Karpas-422 (cell line): ENCODE results near the gene LMBRD1. TPM values are rescaled to one million over a fixed set of nuclear protein-coding genes. Genes with fewer than 3 reads are reported as not detected.
A peak's percentile ranks its signal among the peaks of the same experiment; 100 is the strongest.
"Not testable (repeated sequence)": the region's sequence is repeated elsewhere in the genome, so short reads cannot be mapped to it uniquely, and the experiment has no call there.

Experiments used
- DNase-seq: peaks from one replicate; pipeline ENCODE4 v3.0.0-alpha.2; 2015
- H2AFZ ChIP-seq: fragments of 200-600 bp; sonication (generic); 2 replicates; pipeline ENCODE4 v1.6.1; 2014; ENCODE audit warnings: antibody characterized with exemption, low read length, mixed read lengths
- H3K27ac ChIP-seq: fragments of 200-600 bp; sonication (generic); 2 replicates; pipeline ENCODE4 v1.5.1; 2014; ENCODE audit warnings: mild to moderate bottlenecking, low read length, moderate library complexity
- H3K27me3 ChIP-seq: fragments of 200-600 bp; sonication (generic); 2 replicates; pipeline ENCODE4 v1.6.1; 2014; ENCODE audit warnings: low read length, mixed read lengths
- H3K36me3 ChIP-seq: fragments of 200-600 bp; sonication (generic); 2 replicates; pipeline ENCODE4 v1.6.1; 2014; ENCODE audit warnings: low read length, mixed read lengths; ENCODE audit not compliant: insufficient read depth
- H3K4me1 ChIP-seq: fragments of 200-600 bp; sonication (generic); 2 replicates; pipeline ENCODE4 v1.6.1; 2014; ENCODE audit warnings: mild to moderate bottlenecking, low read length, mixed read lengths
- H3K4me2 ChIP-seq: fragments of 200-600 bp; sonication (generic); 2 replicates; pipeline ENCODE4 v1.6.1; 2014; ENCODE audit warnings: low read length, low read depth, mild to moderate bottlenecking; ENCODE audit not compliant: poor library complexity, severe bottlenecking
- H3K4me3 ChIP-seq: fragments of 200-600 bp; sonication (generic); 2 replicates; pipeline ENCODE4 v1.5.1; 2014; ENCODE audit warnings: mild to moderate bottlenecking, antibody characterized with exemption, low read length, mixed read lengths
- H3K79me2 ChIP-seq: fragments of 200-600 bp; sonication (generic); 2 replicates; pipeline ENCODE4 v1.6.1; 2014; ENCODE audit warnings: mild to moderate bottlenecking, low read length, mixed read lengths
- H3K9ac ChIP-seq: fragments of 200-600 bp; sonication (generic); 2 replicates; pipeline ENCODE4 v1.6.0; 2014; ENCODE audit warnings: low read length
- H3K9me2 ChIP-seq: fragments of 200-600 bp; sonication (generic), shearing (Covaris generic); replicated peaks from 2 replicates; pipeline ENCODE4 v1.6.0; 2014; ENCODE audit warnings: mild to moderate bottlenecking, low read length, moderate library complexity; ENCODE audit not compliant: insufficient read depth
- H3K9me3 ChIP-seq: fragments of 300-700, 200-600 bp; sonication (generic); 2 replicates; pipeline ENCODE4 v1.6.1; 2014; ENCODE audit warnings: low read length, mixed read lengths
- H4K20me1 ChIP-seq: fragments of 200-600 bp; sonication (generic); 2 replicates; pipeline ENCODE4 v1.6.1; 2014; ENCODE audit warnings: mild to moderate bottlenecking, antibody characterized with exemption, low read length, low read depth; ENCODE audit not compliant: insufficient read depth
- total RNA-seq: library from RNA; depleted of rRNA; stranded (reverse); fragments of >200 nt; shearing (Covaris generic); gene quantifications from 2 replicates; pipeline ENCODE4 v1.2.3, GENCODE V29; 2014; ENCODE audit warnings: low replicate concordance

LMBRD1 gene
- total RNA-seq, 1 experiment from 2014 or later, result 53.6 TPM

GRCh38 chr6:69792292-69792691 lies 4.5 kb downstream of the LMBRD1 start:
- Histone ChIP-seq H3K4me3 (no peak overlapping the region), H3K9ac (0 out of 2 replicates have a peak overlapping the region, but pooled peaks have one; percentile 5), H3K9me3 (no peaks in the 10 kb centered on the region), H2AFZ (no peak overlapping the region), H3K9me2 (no peaks in the 10 kb centered on the region), H3K4me1 (peaks cover 75% of the 10 kb centered on the region), H3K36me3 (peaks cover 17% of the 10 kb centered on the region), H3K4me2 (peak overlapping the region; percentile 82), H3K27ac (peak overlapping the region; percentile 76), H3K27me3 (no peaks in the 10 kb centered on the region), H4K20me1 (no peaks in the 10 kb centered on the region), H3K79me2 (peaks cover 86% of the 10 kb centered on the region)
- no peak for DNase-seq

GRCh38 chr6:69791065-69791471 lies 5.7 kb downstream of the LMBRD1 start:
- peak overlapping the region; percentile 82 for H3K4me2 ChIP-seq
- H2AFZ ChIP-seq, result no peak overlapping the region
- H4K20me1 ChIP-seq, result no peaks in the 10 kb centered on the region
- peak overlapping the region; percentile 76 for H3K27ac ChIP-seq
- H3K36me3 ChIP-seq, result peaks cover 17% of the 10 kb centered on the region
- peak overlapping the region; percentile 35 for H3K9ac ChIP-seq
- no peaks in the 10 kb centered on the region for H3K9me2 ChIP-seq
- H3K27me3 ChIP-seq, result no peaks in the 10 kb centered on the region
- H3K4me1 ChIP-seq, result peaks cover 71% of the 10 kb centered on the region
- peak overlapping the region; percentile 37 for H3K4me3 ChIP-seq
- H3K79me2 ChIP-seq, result peaks cover 93% of the 10 kb centered on the region
- peak; percentile 87 for DNase-seq
- H3K9me3 ChIP-seq, result no peaks in the 10 kb centered on the region

- peak overlapping the region; percentile 37 for H3K4me3 ChIP-seq
- H3K27ac ChIP-seq, result peak overlapping the region; percentile 76
- peaks cover 93% of the 10 kb centered on the region for H3K79me2 ChIP-seq
Observed at GRCh38 chr6:69790629-69791028, 6.2 kb downstream of the LMBRD1 start.

GRCh38 chr6:69789578-69789977 lies 7.2 kb downstream of the LMBRD1 start:
- Histone ChIP-seq H3K4me3 (peak overlapping the region; percentile 37), H4K20me1 (no peaks in the 10 kb centered on the region)

More at GRCh38 chr6:69790629-69791028, 6.2 kb downstream of the LMBRD1 start:
- H3K27me3 ChIP-seq, result no peaks in the 10 kb centered on the region
- peaks cover 71% of the 10 kb centered on the region for H3K4me1 ChIP-seq
- H3K9ac ChIP-seq, result peak overlapping the region; percentile 20; the same call in 1 of the 2 replicates
- no peak overlapping the region for H2AFZ ChIP-seq
- peak; percentile 59 for DNase-seq
- no peaks in the 10 kb centered on the region for H4K20me1 ChIP-seq
- H3K9me3 ChIP-seq, result no peaks in the 10 kb centered on the region
- peaks cover 17% of the 10 kb centered on the region for H3K36me3 ChIP-seq
- peak overlapping the region; percentile 82 for H3K4me2 ChIP-seq
- H3K9me2 ChIP-seq, result no peaks in the 10 kb centered on the region

GRCh38 chr6:69787436-69787835 lies 9.4 kb downstream of the LMBRD1 start:
- H3K9me2 ChIP-seq, H3K27ac ChIP-seq, H3K4me2 ChIP-seq, H3K4me3 ChIP-seq, H3K9me3 ChIP-seq, H2AFZ ChIP-seq, H3K9ac ChIP-seq, H4K20me1 ChIP-seq, DNase-seq, H3K27me3 ChIP-seq: not testable (repeated sequence)
- H3K36me3 ChIP-seq, result peaks cover 17% of the 10 kb centered on the region
- H3K79me2 ChIP-seq, result peaks cover 93% of the 10 kb centered on the region
- H3K4me1 ChIP-seq, result peaks cover 45% of the 10 kb centered on the region

More at GRCh38 chr6:69789578-69789977, 7.2 kb downstream of the LMBRD1 start:
- peak; percentile 76 for DNase-seq
- Histone ChIP-seq H3K27me3 (no peaks in the 10 kb centered on the region), H3K79me2 (peaks cover 93% of the 10 kb centered on the region), H3K9ac (0 out of 2 replicates have a peak overlapping the region, but pooled peaks have one; percentile 20), H3K27ac (peak overlapping the region; percentile 76), H3K36me3 (peaks cover 17% of the 10 kb centered on the region), H3K9me3 (no peaks in the 10 kb centered on the region), H3K4me2 (peak overlapping the region; percentile 82), H3K4me1 (peaks cover 67% of the 10 kb centered on the region), H2AFZ (no peak overlapping the region), H3K9me2 (no peaks in the 10 kb centered on the region)

- peaks cover 98% of the 10 kb centered on the region for H3K79me2 ChIP-seq
- H3K27me3 ChIP-seq, result no peaks in the 10 kb centered on the region
- no peak for DNase-seq
- peaks cover 25% of the 10 kb centered on the region for H3K36me3 ChIP-seq
- H3K4me3 ChIP-seq, result no peak overlapping the region
- H3K4me2 ChIP-seq, result no peak overlapping the region
- no peak overlapping the region for H2AFZ ChIP-seq
- H3K9me2 ChIP-seq, result no peaks in the 10 kb centered on the region
- peaks cover 28% of the 10 kb centered on the region for H3K4me1 ChIP-seq
- no peak overlapping the region for H3K9ac ChIP-seq
- H4K20me1 ChIP-seq, result no peaks in the 10 kb centered on the region
- H3K27ac ChIP-seq, result no peak overlapping the region
- H3K9me3 ChIP-seq, result no peaks in the 10 kb centered on the region
Observed at GRCh38 chr6:69785697-69786096, 11.1 kb downstream of the LMBRD1 start.

GRCh38 chr6:69784595-69785377 lies 12.0 kb downstream of the LMBRD1 start:
- H3K27ac ChIP-seq, result no peak overlapping the region
- DNase-seq, result no peak
- H3K4me2 ChIP-seq, result no peak overlapping the region
- no peaks in the 10 kb centered on the region for H4K20me1 ChIP-seq
- no peaks in the 10 kb centered on the region for H3K9me2 ChIP-seq
- H3K79me2 ChIP-seq, result peaks cover 97% of the 10 kb centered on the region
- no peak overlapping the region for H2AFZ ChIP-seq
- H3K27me3 ChIP-seq, result no peaks in the 10 kb centered on the region
- peaks cover 22% of the 10 kb centered on the region for H3K36me3 ChIP-seq
- H3K4me1 ChIP-seq, result peaks cover 19% of the 10 kb centered on the region
- no peak overlapping the region for H3K4me3 ChIP-seq
- H3K9me3 ChIP-seq, result no peaks in the 10 kb centered on the region
- H3K9ac ChIP-seq, result no peak overlapping the region

GRCh38 chr6:69783108-69783507 lies 13.7 kb downstream of the LMBRD1 start:
- H3K9me3 ChIP-seq, result no peaks in the 10 kb centered on the region
- H2AFZ ChIP-seq, result no peak overlapping the region
- H3K4me2 ChIP-seq, result no peak overlapping the region
- no peaks in the 10 kb centered on the region for H3K27me3 ChIP-seq
- no peaks in the 10 kb centered on the region for H3K9me2 ChIP-seq
- H3K36me3 ChIP-seq, result peaks cover 14% of the 10 kb centered on the region
- H3K9ac ChIP-seq, result no peak overlapping the region
- no peaks in the 10 kb centered on the region for H4K20me1 ChIP-seq
- no peak for DNase-seq
- H3K4me3 ChIP-seq, result no peak overlapping the region
- H3K79me2 ChIP-seq, result peaks cover 90% of the 10 kb centered on the region
- no peak overlapping the region for H3K27ac ChIP-seq
- peaks cover 8% of the 10 kb centered on the region for H3K4me1 ChIP-seq
